ENCODE data around the gene IMPG2.
"Not testable (repeated sequence)": the region's sequence is repeated elsewhere in the genome, so short reads cannot be mapped to it uniquely, and the experiment has no call there.

Gene IMPG2

GRCh38 chr3:101320475-101320874, at the start of gene IMPG2:
Gene IMPG2, minus strand, starts transcription at chr3:101320575. Its CDS starts 203 bp downstream, at chr3:101320372.
- no peak for DNase-seq (ENCODE audit: low read depth)

GRCh38 chr3:101362406-101362805, 42.0 kb upstream of the IMPG2 start:
- DNase-seq (ENCODE audit: low read depth), result no peak

GRCh38 chr3:101351829-101352228, 31.5 kb upstream of the IMPG2 start:
- no peak for DNase-seq (ENCODE audit: low read depth)

GRCh38 chr3:101340591-101340990, 20.2 kb upstream of the IMPG2 start:
- DNase-seq (ENCODE audit: low read depth), result no peak

- no peak for DNase-seq (ENCODE audit: low read depth)
Measured at GRCh38 chr3:101333883-101334282, 13.5 kb upstream of the IMPG2 start.

- no peak for DNase-seq (ENCODE audit: low read depth)
Measured at GRCh38 chr3:101329016-101329673, 8.8 kb upstream of the IMPG2 start.

- DNase-seq (ENCODE audit: low read depth), result no peak
Measured at GRCh38 chr3:101325393-101326134, 5.2 kb upstream of the IMPG2 start.

- DNase-seq (ENCODE audit: low read depth), result no peak
Measured at GRCh38 chr3:101319531-101319930, 844 bp downstream of the IMPG2 start.

GRCh38 chr3:101312545-101312944, 7.8 kb downstream of the IMPG2 start:
- DNase-seq (ENCODE audit: low read depth), result no peak

- no peak for DNase-seq (ENCODE audit: low read depth)
Measured at GRCh38 chr3:101311676-101312075, 8.7 kb downstream of the IMPG2 start.

GRCh38 chr3:101310978-101311375, 9.4 kb downstream of the IMPG2 start:
- no peak for DNase-seq (ENCODE audit: low read depth)

GRCh38 chr3:101308147-101308772, 12.1 kb downstream of the IMPG2 start:
- DNase-seq (ENCODE audit: low read depth), result not testable (repeated sequence)

GRCh38 chr3:101303836-101304235, 16.5 kb downstream of the IMPG2 start:
- no peak for DNase-seq (ENCODE audit: low read depth)

- no peak for DNase-seq (ENCODE audit: low read depth)
Measured at GRCh38 chr3:101303089-101303731, 17.2 kb downstream of the IMPG2 start.

GRCh38 chr3:101300073-101300472, 20.3 kb downstream of the IMPG2 start:
- DNase-seq (ENCODE audit: low read depth), result no peak

GRCh38 chr3:101292027-101292426, 28.3 kb downstream of the IMPG2 start:
- no peak for DNase-seq (ENCODE audit: low read depth)

- no peak for DNase-seq (ENCODE audit: low read depth)
Measured at GRCh38 chr3:101288294-101288693, 32.1 kb downstream of the IMPG2 start.

GRCh38 chr3:101284757-101285156, 35.6 kb downstream of the IMPG2 start:
- no peak for DNase-seq (ENCODE audit: low read depth)

GRCh38 chr3:101281521-101282030, 38.8 kb downstream of the IMPG2 start:
- DNase-seq (ENCODE audit: low read depth), result no peak

- DNase-seq (ENCODE audit: low read depth), result no peak
Measured at GRCh38 chr3:101279765-101280385, 40.5 kb downstream of the IMPG2 start.

- DNase-seq (ENCODE audit: low read depth), result no peak
Measured at GRCh38 chr3:101279162-101279561, 41.2 kb downstream of the IMPG2 start.

- DNase-seq (ENCODE audit: low read depth), result no peak
Measured at GRCh38 chr3:101278727-101279126, 41.6 kb downstream of the IMPG2 start.

All from activated T-cell treated with anti-CD3 and anti-CD28 coated beads for 1 hour (primary cell).